BJ (cell line): ENCODE measurements around the gene ZFYVE21. TPM values are rescaled to one million over a fixed set of nuclear protein-coding genes. Genes with fewer than 3 reads are reported as not detected.
"Not testable (repeated sequence)": the region's sequence is repeated elsewhere in the genome, so short reads cannot be mapped to it uniquely, and the experiment has no call there.

Experiments used
- CTCF ChIA-PET: fragments of 350-600 bp; formaldehyde crosslinking; extraction: SDS; loops from one replicate; lab custom pipeline; 2021; ENCODE audit warnings: antibody characterized with exemption, inconsistent platforms; lab: Yijun Ruan, JAX
- POLR2A ChIA-PET: fragments of 300-600 bp; sonication (Branson Sonifier 250); formaldehyde crosslinking; extraction: SDS; loops from one replicate; lab custom pipeline; 2021; ENCODE audit warnings: antibody characterized with exemption; lab: Charles Lee
- DNase-seq: peaks from one replicate; pipeline ENCODE4 v3.0.0-alpha.2; 2011; ENCODE audit warnings: low read depth
- H3K27me3 ChIP-seq: 2 replicates; pipeline ENCODE4 v1.6.0; 2011; ENCODE audit warnings: low read length; ENCODE audit not compliant: control insufficient read depth, insufficient read depth
- H3K36me3 ChIP-seq: 2 replicates; pipeline ENCODE4 v1.5.1; 2011; ENCODE audit warnings: low read length; ENCODE audit not compliant: control insufficient read depth, insufficient read depth
- H3K4me3 ChIP-seq: 2 replicates; pipeline ENCODE4 v1.5.1; 2011; ENCODE audit warnings: low read depth, mild to moderate bottlenecking, control low read depth, low read length
- polyA plus RNA-seq: library from polyadenylated mRNA; depleted of rRNA; stranded (reverse); fragments of >200 nt; gene quantifications from 2 replicates; pipeline ENCODE4 v1.2.3, GENCODE V29; 2011
- TF ChIP-seq, protein P1 (sequence below): IDR thresholded peaks from 2 replicates; pipeline ENCODE4 v1.5.1; 2011; ENCODE audit warnings: low read depth, mild to moderate bottlenecking, control low read depth, inconsistent platforms, low read length, moderate library complexity; ENCODE audit not compliant: insufficient read depth

Gene ZFYVE21
- polyA plus RNA-seq, 1 experiment = 84.0 TPM

GRCh38 chr14:103688441-103688840, 27.2 kb upstream of the ZFYVE21 start:
- H3K27me3 ChIP-seq = no peaks in the 10 kb centered on the region
- ChIA-PET CTCF (interaction anchor here (1.2 kb wide), 2 partner anchors 8 to 22 kb away, joined by 3 read pairs; no protein-coding TSS in a partner anchor), POLR2A (no interaction called here)
- peaks cover 26% of the 10 kb centered on the region for H3K36me3 ChIP-seq
- no peak for DNase-seq
- H3K4me3 ChIP-seq = no peak overlapping the region
- TF ChIP-seq, protein P1, sequence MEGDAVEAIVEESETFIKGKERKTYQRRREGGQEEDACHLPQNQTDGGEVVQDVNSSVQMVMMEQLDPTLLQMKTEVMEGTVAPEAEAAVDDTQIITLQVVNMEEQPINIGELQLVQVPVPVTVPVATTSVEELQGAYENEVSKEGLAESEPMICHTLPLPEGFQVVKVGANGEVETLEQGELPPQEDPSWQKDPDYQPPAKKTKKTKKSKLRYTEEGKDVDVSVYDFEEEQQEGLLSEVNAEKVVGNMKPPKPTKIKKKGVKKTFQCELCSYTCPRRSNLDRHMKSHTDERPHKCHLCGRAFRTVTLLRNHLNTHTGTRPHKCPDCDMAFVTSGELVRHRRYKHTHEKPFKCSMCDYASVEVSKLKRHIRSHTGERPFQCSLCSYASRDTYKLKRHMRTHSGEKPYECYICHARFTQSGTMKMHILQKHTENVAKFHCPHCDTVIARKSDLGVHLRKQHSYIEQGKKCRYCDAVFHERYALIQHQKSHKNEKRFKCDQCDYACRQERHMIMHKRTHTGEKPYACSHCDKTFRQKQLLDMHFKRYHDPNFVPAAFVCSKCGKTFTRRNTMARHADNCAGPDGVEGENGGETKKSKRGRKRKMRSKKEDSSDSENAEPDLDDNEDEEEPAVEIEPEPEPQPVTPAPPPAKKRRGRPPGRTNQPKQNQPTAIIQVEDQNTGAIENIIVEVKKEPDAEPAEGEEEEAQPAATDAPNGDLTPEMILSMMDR = no peak

GRCh38 chr14:103688906-103689902, 26.4 kb upstream of the ZFYVE21 start:
- peaks cover 28% of the 10 kb centered on the region for H3K36me3 ChIP-seq
- no peak for DNase-seq
- ChIA-PET CTCF (interaction anchor here (1.2 kb wide), 1 partner anchor 9 kb away, joined by 3 read pairs; no protein-coding TSS in a partner anchor), POLR2A (no interaction called here)
- TF ChIP-seq, protein P1 = no peak
- no peak overlapping the region for H3K4me3 ChIP-seq
- H3K27me3 ChIP-seq = no peaks in the 10 kb centered on the region

DNA sequence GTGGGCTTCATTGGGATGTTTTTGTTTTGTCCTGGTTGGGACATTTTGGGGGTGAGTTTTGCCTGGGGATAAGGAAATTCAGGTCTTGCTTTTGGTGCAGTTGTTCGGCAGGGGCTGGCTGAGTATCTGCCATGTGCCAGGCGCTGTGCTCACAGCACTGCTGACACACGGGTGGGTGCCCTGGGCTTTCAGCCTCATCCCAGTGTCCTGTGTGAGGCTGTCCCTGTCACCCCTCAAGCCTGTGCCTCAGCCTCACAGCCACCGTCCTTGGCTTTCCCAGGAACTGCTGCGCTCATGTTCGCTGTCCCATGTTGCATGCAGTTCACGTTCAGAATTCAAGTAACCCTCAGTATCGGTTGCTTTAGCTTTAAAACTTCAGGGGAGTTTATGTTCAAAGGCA, 25.3 kb upstream of the ZFYVE21 start:
- Histone ChIP-seq H3K36me3 (peaks cover 28% of the 10 kb centered on the region), H3K27me3 (no peaks in the 10 kb centered on the region), H3K4me3 (no peak overlapping the region)
- ChIA-PET POLR2A (no interaction called here), CTCF (no interaction called here)
- no peak for DNase-seq
- TF ChIP-seq, protein P1 = no peak

DNA sequence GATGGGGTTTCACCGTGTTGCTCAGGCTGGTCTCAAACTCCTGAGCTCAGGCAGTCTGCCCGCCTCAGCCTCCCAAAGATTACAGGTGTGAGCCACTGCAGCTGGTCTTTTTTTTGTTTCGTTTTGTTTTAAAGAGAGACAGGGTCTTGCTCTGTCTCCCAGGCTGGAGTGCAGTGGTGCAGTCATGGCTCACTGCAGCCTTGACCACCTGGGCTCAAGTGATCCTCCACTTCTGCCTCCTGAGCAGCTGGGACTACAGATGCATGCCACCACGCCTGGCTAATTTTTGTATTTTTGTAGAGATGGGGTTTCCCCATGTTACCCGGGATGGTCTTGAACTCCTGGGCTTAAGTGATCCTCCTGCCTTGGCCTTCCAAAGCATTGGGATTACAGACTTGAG, 24.0 kb upstream of the ZFYVE21 start:
- CTCF ChIA-PET = interaction anchor here (1.1 kb wide), 1 partner anchor 12 kb away, joined by 3 read pairs; no protein-coding TSS in a partner anchor
- POLR2A ChIA-PET = not testable (repeated sequence)
- peaks cover 25% of the 10 kb centered on the region for H3K36me3 ChIP-seq

DNA sequence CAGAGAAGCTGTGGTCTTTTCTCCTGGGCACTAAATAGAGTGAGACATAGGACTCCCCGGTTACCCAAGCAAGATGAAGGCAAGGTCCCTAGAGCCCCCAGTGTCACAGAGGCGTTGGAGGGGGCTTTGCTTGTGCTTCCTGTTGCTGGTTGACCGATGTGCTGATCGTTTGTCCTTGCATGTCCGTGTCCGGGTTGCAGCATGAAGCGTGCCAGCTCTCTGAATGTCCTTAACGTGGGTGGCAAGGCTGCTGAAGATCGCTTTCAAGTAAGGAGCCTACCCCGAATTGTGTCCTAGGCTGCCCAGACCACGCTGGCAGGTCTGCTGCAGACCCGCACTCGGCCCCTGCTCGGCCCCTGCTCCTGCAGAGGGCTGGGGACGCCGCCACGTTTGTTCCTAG, 23.5 kb upstream of the ZFYVE21 start:
- TF ChIP-seq, protein P1 = no peak
- H3K36me3 ChIP-seq = peaks cover 23% of the 10 kb centered on the region
- H3K27me3 ChIP-seq = no peaks in the 10 kb centered on the region
- ChIA-PET CTCF (interaction anchor here (1.1 kb wide), 1 partner anchor 12 kb away, joined by 3 read pairs; no protein-coding TSS in a partner anchor), POLR2A (no interaction called here)
- no peak for DNase-seq
- H3K4me3 ChIP-seq = no peak overlapping the region

More for the DNA sequence above, 24.0 kb upstream of the ZFYVE21 start:
- not testable (repeated sequence) for DNase-seq, H3K4me3 ChIP-seq, H3K27me3 ChIP-seq
